ENCODE measurements around the gene RNF180.
A peak's percentile ranks its signal among the peaks of the same experiment; 100 is the strongest.
"Not testable (repeated sequence)": the region's sequence is repeated elsewhere in the genome, so short reads cannot be mapped to it uniquely, and the experiment has no call there.

The RNF180 gene

GRCh38 chr5:64221911-64222310, 56.3 kb downstream of the RNF180 start:
- Histone ChIP-seq H3K27ac (ENCODE audit: low read depth, low read length, poor library complexity, severe bottlenecking) (no peak overlapping the region), H2AFZ (ENCODE audit: low read length) (no peak overlapping the region), H3K27me3 (ENCODE audit: insufficient read depth, low read length) (no peaks in the 10 kb centered on the region), H3K4me2 (ENCODE audit: low read length) (no peak overlapping the region), H4K20me1 (ENCODE audit: insufficient read depth, low read length) (no peaks in the 10 kb centered on the region), H3F3A (ENCODE audit: insufficient read depth, low read length) (no peaks in the 10 kb centered on the region), H3K9me2 (ENCODE audit: low read depth, low read length) (no peaks in the 10 kb centered on the region), H3K4me1 (ENCODE audit: insufficient read depth, low read length, severe bottlenecking) (no peaks in the 10 kb centered on the region), H3K36me3 (ENCODE audit: insufficient read depth, low read length) (no peaks in the 10 kb centered on the region), H3K79me2 (ENCODE audit: insufficient read depth, low read length) (no peaks in the 10 kb centered on the region), H3K9ac (ENCODE audit: low read length) (no peak overlapping the region), H3K9me3 (ENCODE audit: low read length) (no peaks in the 10 kb centered on the region), H3K4me3 (ENCODE audit: low read depth, low read length, poor library complexity, severe bottlenecking) (no peak overlapping the region)
- TF ChIP-seq CTCF (IDR thresholded peaks at IDR 0.05; ENCODE audit: low read length) (no peak), EZH2 (IDR thresholded peaks at IDR 0.05; ENCODE audit: borderline replicate concordance, low read length) (no peak)

- not testable (repeated sequence) for H3K27me3 ChIP-seq (ENCODE audit: insufficient read depth, low read length); H3F3A ChIP-seq (ENCODE audit: insufficient read depth, low read length); H3K36me3 ChIP-seq (ENCODE audit: insufficient read depth, low read length); H4K20me1 ChIP-seq (ENCODE audit: insufficient read depth, low read length); H3K9me3 ChIP-seq (ENCODE audit: low read length); H3K79me2 ChIP-seq (ENCODE audit: insufficient read depth, low read length); H3K4me1 ChIP-seq (ENCODE audit: insufficient read depth, low read length, severe bottlenecking); H3K4me2 ChIP-seq (ENCODE audit: low read length); H3K27ac ChIP-seq (ENCODE audit: low read depth, low read length, poor library complexity, severe bottlenecking); H2AFZ ChIP-seq (ENCODE audit: low read length); H3K9me2 ChIP-seq (ENCODE audit: low read depth, low read length); H3K4me3 ChIP-seq (ENCODE audit: low read depth, low read length, poor library complexity, severe bottlenecking); H3K9ac ChIP-seq (ENCODE audit: low read length)
These were observed 59.8 kb downstream of the RNF180 start for GRCh38 chr5:64225286-64225981.

- not testable (repeated sequence) for H3K27me3 ChIP-seq (ENCODE audit: insufficient read depth, low read length); H3K9me3 ChIP-seq (ENCODE audit: low read length); H3K36me3 ChIP-seq (ENCODE audit: insufficient read depth, low read length); H3K27ac ChIP-seq (ENCODE audit: low read depth, low read length, poor library complexity, severe bottlenecking); H4K20me1 ChIP-seq (ENCODE audit: insufficient read depth, low read length); H3K9me2 ChIP-seq (ENCODE audit: low read depth, low read length); H3K9ac ChIP-seq (ENCODE audit: low read length); H3F3A ChIP-seq (ENCODE audit: insufficient read depth, low read length); H3K4me3 ChIP-seq (ENCODE audit: low read depth, low read length, poor library complexity, severe bottlenecking); H3K4me2 ChIP-seq (ENCODE audit: low read length); H3K4me1 ChIP-seq (ENCODE audit: insufficient read depth, low read length, severe bottlenecking); H3K79me2 ChIP-seq (ENCODE audit: insufficient read depth, low read length); H2AFZ ChIP-seq (ENCODE audit: low read length)
These were observed 61.5 kb downstream of the RNF180 start for GRCh38 chr5:64227131-64227537.

GRCh38 chr5:64229163-64229774, 63.6 kb downstream of the RNF180 start:
- Histone ChIP-seq H4K20me1 (ENCODE audit: insufficient read depth, low read length) (no peaks in the 10 kb centered on the region), H3K36me3 (ENCODE audit: insufficient read depth, low read length) (no peaks in the 10 kb centered on the region), H3K9me2 (ENCODE audit: low read depth, low read length) (no peaks in the 10 kb centered on the region), H3K9ac (ENCODE audit: low read length) (no peak overlapping the region), H2AFZ (ENCODE audit: low read length) (no peak overlapping the region), H3K4me2 (ENCODE audit: low read length) (no peak overlapping the region), H3K9me3 (ENCODE audit: low read length) (no peaks in the 10 kb centered on the region), H3K4me3 (ENCODE audit: low read depth, low read length, poor library complexity, severe bottlenecking) (no peak overlapping the region), H3F3A (ENCODE audit: insufficient read depth, low read length) (no peaks in the 10 kb centered on the region), H3K79me2 (ENCODE audit: insufficient read depth, low read length) (no peaks in the 10 kb centered on the region), H3K27me3 (ENCODE audit: insufficient read depth, low read length) (no peaks in the 10 kb centered on the region), H3K4me1 (ENCODE audit: insufficient read depth, low read length, severe bottlenecking) (no peaks in the 10 kb centered on the region), H3K27ac (ENCODE audit: low read depth, low read length, poor library complexity, severe bottlenecking) (no peak overlapping the region)
- TF ChIP-seq EZH2 (IDR thresholded peaks at IDR 0.05; ENCODE audit: borderline replicate concordance, low read length) (no peak), CTCF (IDR thresholded peaks at IDR 0.05; ENCODE audit: low read length) (peak; percentile 65)
